ENCODE results near the gene PSMG4. TPM values are rescaled to one million over a fixed set of nuclear protein-coding genes. Genes with fewer than 3 reads are reported as not detected.

The PSMG4 gene
- total and polyA plus RNA-seq, 4 experiments from 2014 or later = 41.0 to 63.0 (median 47.1) TPM

- Mint-ChIP-seq H3K4me1 (peaks cover 17 to 28% (median 25%) of the 10 kb centered on the region in 4 donors), H3K27me3 (peaks cover 0 to 2% of the 10 kb centered on the region in 2 donors), H3K4me3 (no peak overlapping the region), H3K36me3 (peaks cover 4% of the 10 kb centered on the region in 2 donors), H3K9me3 (no peaks in the 10 kb centered on the region), H3K27ac (peak overlapping the region in 2 of 7 donors; percentile 45 to 72)
- no peak overlapping the region for H3K27ac ChIP-seq (ENCODE audit: low read depth, low read length)
- no peaks in the 10 kb centered on the region for H3K27me3 ChIP-seq (ENCODE audit: insufficient read depth, low read length)
- POLR2A ChIA-PET (ENCODE audit: partially characterized antibody) = no interaction called here
- peaks cover 19% of the 10 kb centered on the region for H3K4me1 ChIP-seq (ENCODE audit: insufficient read depth, low read length)
- intact Hi-C loops (cut with micrococcal nuclease) = no loop called here
- no peaks in the 10 kb centered on the region for H3K9me3 ChIP-seq (ENCODE audit: control insufficient read depth in 1 of 2, low read length in 2 of 2)
- H3K36me3 ChIP-seq (ENCODE audit: insufficient read depth, low read length) = no peaks in the 10 kb centered on the region
- no peak overlapping the region for H3K4me3 ChIP-seq (ENCODE audit: low read length in 2 of 2)
- CTCF ChIA-PET (ENCODE audit: partially characterized antibody) = no interaction called here
- DNase-seq = no peak
These were observed 56.1 kb downstream of the PSMG4 start for GRCh38 chr6:3314621-3315467.

GRCh38 chr6:3315841-3316240, 57.1 kb downstream of the PSMG4 start:
- H3K27me3 Mint-ChIP-seq = peaks cover 0 to 2% of the 10 kb centered on the region in 2 donors
- peaks cover 19% of the 10 kb centered on the region for H3K4me1 ChIP-seq (ENCODE audit: insufficient read depth, low read length)
- intact Hi-C loops (cut with micrococcal nuclease) = no loop called here
- H3K9me3 Mint-ChIP-seq = no peaks in the 10 kb centered on the region
- no peaks in the 10 kb centered on the region for H3K9me3 ChIP-seq (ENCODE audit: control insufficient read depth in 1 of 2, low read length in 2 of 2)
- DNase-seq = no peak
- no peaks in the 10 kb centered on the region for H3K27me3 ChIP-seq (ENCODE audit: insufficient read depth, low read length)
- no peak overlapping the region for H3K27ac ChIP-seq (ENCODE audit: low read depth, low read length)
- H3K27ac Mint-ChIP-seq = no peak overlapping the region
- H3K36me3 ChIP-seq (ENCODE audit: insufficient read depth, low read length) = no peaks in the 10 kb centered on the region
- peaks cover 4% of the 10 kb centered on the region in 2 donors for H3K36me3 Mint-ChIP-seq
- ChIA-PET CTCF (ENCODE audit: partially characterized antibody) (interaction anchor here (0.6 kb wide), 1 partner anchor 699 kb away, joined by 3 read pairs; no protein-coding TSS in a partner anchor), POLR2A (ENCODE audit: partially characterized antibody) (no interaction called here)
- H3K4me1 Mint-ChIP-seq = peaks cover 17 to 28% (median 25%) of the 10 kb centered on the region in 4 donors
- no peak overlapping the region for H3K4me3 ChIP-seq (ENCODE audit: low read length in 2 of 2)
- no peak overlapping the region for H3K4me3 Mint-ChIP-seq

GRCh38 chr6:3316331-3316730, 57.6 kb downstream of the PSMG4 start:
- Histone ChIP-seq H3K4me1 (ENCODE audit: insufficient read depth, low read length) (peaks cover 19% of the 10 kb centered on the region), H3K4me3 (ENCODE audit: low read length in 2 of 2) (no peak overlapping the region), H3K36me3 (ENCODE audit: insufficient read depth, low read length) (no peaks in the 10 kb centered on the region), H3K9me3 (ENCODE audit: control insufficient read depth in 1 of 2, low read length in 2 of 2) (no peaks in the 10 kb centered on the region), H3K27ac (ENCODE audit: low read depth, low read length) (no peak overlapping the region), H3K27me3 (ENCODE audit: insufficient read depth, low read length) (no peaks in the 10 kb centered on the region)
- H3K9me3 Mint-ChIP-seq = no peaks in the 10 kb centered on the region
- peaks cover 17 to 28% (median 25%) of the 10 kb centered on the region in 4 donors for H3K4me1 Mint-ChIP-seq
- ChIA-PET POLR2A (ENCODE audit: partially characterized antibody) (no interaction called here), CTCF (ENCODE audit: partially characterized antibody) (interaction anchor here (0.6 to 1.1 kb wide), 2 partner anchors 662 to 698 kb away, joined by 3 read pairs; no protein-coding TSS in a partner anchor)
- no peak overlapping the region for H3K4me3 Mint-ChIP-seq
- DNase-seq = no peak
- no peak overlapping the region for H3K27ac Mint-ChIP-seq
- intact Hi-C loops (cut with micrococcal nuclease) = no loop called here
- peaks cover 0 to 2% of the 10 kb centered on the region in 2 donors for H3K27me3 Mint-ChIP-seq
- peaks cover 4% of the 10 kb centered on the region in 2 donors for H3K36me3 Mint-ChIP-seq

- H3K4me3 ChIP-seq (ENCODE audit: low read length in 2 of 2) = no peak overlapping the region
- Mint-ChIP-seq H3K36me3 (peaks cover 4% of the 10 kb centered on the region in 2 donors), H3K27ac (no peak overlapping the region), H3K4me3 (no peak overlapping the region), H3K27me3 (peaks cover 0 to 2% of the 10 kb centered on the region in 2 donors), H3K4me1 (peaks cover 17 to 28% (median 25%) of the 10 kb centered on the region in 4 donors), H3K9me3 (no peaks in the 10 kb centered on the region)
- ChIA-PET CTCF (ENCODE audit: partially characterized antibody) (interaction anchor here (1.1 kb wide), 1 partner anchor 662 kb away, joined by 3 read pairs; no protein-coding TSS in a partner anchor), POLR2A (ENCODE audit: partially characterized antibody) (no interaction called here)
- H3K27me3 ChIP-seq (ENCODE audit: insufficient read depth, low read length) = no peaks in the 10 kb centered on the region
- no peak for DNase-seq
- intact Hi-C loops (cut with micrococcal nuclease) = no loop called here
- H3K4me1 ChIP-seq (ENCODE audit: insufficient read depth, low read length) = peaks cover 19% of the 10 kb centered on the region
- no peak overlapping the region for H3K27ac ChIP-seq (ENCODE audit: low read depth, low read length)
- H3K9me3 ChIP-seq (ENCODE audit: control insufficient read depth in 1 of 2, low read length in 2 of 2) = no peaks in the 10 kb centered on the region
- H3K36me3 ChIP-seq (ENCODE audit: insufficient read depth, low read length) = no peaks in the 10 kb centered on the region
These were observed 58.1 kb downstream of the PSMG4 start for GRCh38 chr6:3316818-3317217.

Other genes starting within 250 kb of the PSMG4 start
- 10 to 100 TPM; 38.7 to 39.0 TPM for gene RIPK1, start 190.5 kb upstream of the PSMG4 start, total RNA-seq
- 10 to 100 TPM; 13.1 to 31.0 TPM for gene RIPK1, start 190.5 kb upstream of the PSMG4 start, polyA plus RNA-seq
- 10 to 100 TPM; 11.9 to 13.7 TPM for gene BPHL, start 140.2 kb upstream of the PSMG4 start, total RNA-seq
- gene BPHL, start 140.2 kb upstream of the PSMG4 start, polyA plus RNA-seq = 1 to 10 TPM; 8.1 to 8.4 TPM
- gene TUBB2A, start 101.4 kb upstream of the PSMG4 start, total RNA-seq = 1 to 10 TPM; 5.2 to 5.4 TPM
- gene TUBB2A, start 101.4 kb upstream of the PSMG4 start, polyA plus RNA-seq = 1 to 10 TPM; 7.3 to 8.4 TPM
- gene TUBB2B, start 31.3 kb upstream of the PSMG4 start, total RNA-seq = not detected
- under 1 TPM; 0.22 to 0.32 TPM for gene TUBB2B, start 31.3 kb upstream of the PSMG4 start, polyA plus RNA-seq
- 10 to 100 TPM in 1 of 2 experiments, 1 to 10 TPM in 1; 7.9 to 12.5 TPM for gene SLC22A23, start 198.1 kb downstream of the PSMG4 start, total RNA-seq
- gene SLC22A23, start 198.1 kb downstream of the PSMG4 start, polyA plus RNA-seq = 1 to 10 TPM in 1 of 2 donors, under 1 TPM in 1; 0.32 to 3.4 TPM

Measured in CD4-positive, alpha-beta memory T cell (primary cell).